K562 (cell line): Measurements from ENCODE around the gene ACACB.

Experiments used
- EZH2 ChIP-seq: IDR thresholded peaks from 2 replicates; pipeline ENCODE4 v1.6.1; 2012; ENCODE audit warnings: low read depth, mild to moderate bottlenecking, inconsistent platforms, low read length, borderline replicate concordance
- FOXK2 ChIP-seq, 2 experiments: fragments of 450-650 bp; IDR thresholded peaks in 1 of 2; conservative IDR thresholded peaks in 1 of 2; 2 replicates each; pipeline ENCODE4 v1.6.1; 2016; ENCODE audit warnings: low read depth in 2 of 2, mild to moderate bottlenecking in 1 of 2
- U2AF2 ChIP-seq: fragments of 200-400 bp; formaldehyde crosslinking; optimal IDR thresholded peaks from 2 replicates; pipeline ENCODE3; 2017; ENCODE audit warnings: low read depth, mild to moderate bottlenecking, low read length

GRCh38 chr12:109250523-109250922, 134.1 kb downstream of the ACACB start:
- no peak for TF ChIP-seq EZH2
- no peak for TF ChIP-seq U2AF2
- no peak for TF ChIP-seq FOXK2 (conservative IDR thresholded peaks at IDR 0.05 in 1 of 2, IDR thresholded peaks at IDR 0.05 in 1 of 2; ENCODE audit: low read depth in 2 of 2)
